K562 (cell line): ENCODE results near the gene C22orf39. TPM values are rescaled to one million over a fixed set of nuclear protein-coding genes. Genes with fewer than 3 reads are reported as not detected.
A peak's percentile ranks its signal among the peaks of the same experiment; 100 is the strongest.

Experiments
- ARID4B ChIP-seq: sonication (generic); formaldehyde crosslinking; IDR thresholded peaks from 2 replicates; pipeline ENCODE4 v1.8.0; 2022; ENCODE audit warnings: mild to moderate bottlenecking, missing genetic modification reagents
- C11orf30 ChIP-seq: fragments of 450-650 bp; IDR thresholded peaks from 2 replicates; pipeline ENCODE4 v1.6.1; 2016; ENCODE audit warnings: low read depth, mild to moderate bottlenecking
- CHD2 ChIP-seq: IDR thresholded peaks from 2 replicates; pipeline ENCODE4 v1.6.1; 2011; ENCODE audit warnings: low read depth, low read length
- CLOCK ChIP-seq: fragments of 250-450 bp; sonication (Bioruptor Pico); IDR thresholded peaks from 2 replicates; pipeline ENCODE4 v1.4.0; 2020; ENCODE audit warnings: mild to moderate bottlenecking, moderate library complexity, borderline replicate concordance
- GTF2A2 ChIP-seq: IDR thresholded peaks from 2 replicates; pipeline ENCODE4 v1.6.1; 2016; ENCODE audit warnings: mild to moderate bottlenecking, missing genetic modification characterization, missing compliant biosample characterization
- HDGF ChIP-seq: fragments of 450-650 bp; IDR thresholded peaks from 2 replicates; pipeline ENCODE4 v1.6.1; 2016
- HNRNPUL1 ChIP-seq: fragments of 200-400 bp; formaldehyde crosslinking; IDR thresholded peaks from 2 replicates; pipeline ENCODE4 v1.6.1; 2017; ENCODE audit warnings: low read length
- IRF9 ChIP-seq: fragments of 450-650 bp; IDR thresholded peaks from 2 replicates; pipeline ENCODE4 v1.6.1; 2016; ENCODE audit warnings: missing biosample characterization, missing genetic modification characterization
- NEUROD1 ChIP-seq: fragments of 150-350 bp; IDR thresholded peaks from 2 replicates; pipeline ENCODE4 v1.6.1; 2014; ENCODE audit warnings: borderline replicate concordance, low read length, low read depth; ENCODE audit not compliant: partially characterized antibody
- SREBF2 ChIP-seq: sonication (generic); formaldehyde crosslinking; IDR thresholded peaks from 2 replicates; pipeline ENCODE4 v1.4.0; 2020; ENCODE audit warnings: mild to moderate bottlenecking, missing genetic modification reagents
- STAT5A ChIP-seq: IDR thresholded peaks from 2 replicates; pipeline ENCODE4 v1.6.1; 2012; ENCODE audit warnings: low read length, inconsistent platforms, borderline replicate concordance
- ZNF232 ChIP-seq: sonication (generic); formaldehyde crosslinking; IDR thresholded peaks from 2 replicates; pipeline ENCODE4 v1.8.0; 2022; ENCODE audit warnings: mild to moderate bottlenecking, missing genetic modification reagents
- ZNF280A ChIP-seq: fragments of 450-650 bp; IDR thresholded peaks from 2 replicates; pipeline ENCODE4 v1.6.1; 2018; ENCODE audit warnings: mild to moderate bottlenecking, low read depth; ENCODE audit not compliant: partially characterized antibody
- ZNF384 ChIP-seq: IDR thresholded peaks from 2 replicates; pipeline ENCODE4 v1.6.1; 2012; ENCODE audit warnings: low read depth, low read length, improper control_type of control experiment
- polyA plus RNA-seq, 8 experiments: library from polyadenylated mRNA; depleted of rRNA in 4 of 8; stranded (reverse) in 5 of 8; unstranded in 3 of 8; fragments of >200 nt; fragmentation: Nextera tagmentation in 2 of 8; fragmentation: Illumina TruSeq in 1 of 8; extraction: Ambion mirVana in 2 of 8; extraction: Trizol in 1 of 8; gene quantifications; 2 replicates each; pipeline versions ENCODE4 v1.2.1 to v1.2.3, GENCODE V29; 2011 to 2014; ENCODE audit warnings: inconsistent platforms in 1 of 8, missing spikeins in 1 of 8
- total RNA-seq, 7 experiments: library from RNA; depleted of rRNA in 6 of 7; stranded (reverse); fragments of >200 nt in 6 of 7; fragmentation: Illumina TruSeq in 2 of 7; extraction: Trizol in 2 of 7; gene quantifications; 2 replicates each; pipeline versions ENCODE4 v1.2.1 to v1.2.3, GENCODE V29; 2011 to 2021; ENCODE audit warnings: low replicate concordance in 1 of 7

The C22orf39 gene
- total and polyA plus RNA-seq, 9 of the 15 experiments (the other 6 are each of a cell fraction or from before 2014, with no cell fraction given): 20.4 to 139 (median 66.8) TPM

- TF ChIP-seq ZNF280A (no peak), ZNF232 (CRISPR knock-in tag) (no peak), HNRNPUL1 (no peak), CHD2 (peak; percentile 39; the same call in 1 of the 2 replicates), ZNF384 (no peak), SREBF2 (no peak), CLOCK (CRISPR knock-in tag) (peak; percentile 73), STAT5A (peak; percentile 97), C11orf30 (no peak), ARID4B (CRISPR knock-in tag) (no peak), HDGF (no peak; the same call in 1 of the 2 replicates), GTF2A2 (no peak), IRF9 (peak; percentile 86), NEUROD1 (no peak)
Observed at GRCh38 chr22:19419464-19420178, 27.9 kb downstream of the C22orf39 start (continued).
